KOPT-K1 (cell line): ENCODE measurements around the gene GCNT1.
"Not testable (repeated sequence)": the region's sequence is repeated elsewhere in the genome, so short reads cannot be mapped to it uniquely, and the experiment has no call there.

Experiments
- H3K27ac ChIP-seq: fragments of 200-600 bp; sonication (generic); 2 replicates; pipeline ENCODE4 v1.5.1; 2016; ENCODE audit warnings: antibody characterized with exemption, mild to moderate bottlenecking, low read depth, low read length; ENCODE audit not compliant: poor library complexity, severe bottlenecking
- H3K36me3 ChIP-seq: fragments of 200-600 bp; sonication (generic); 2 replicates; pipeline ENCODE4 v1.5.1; 2017; ENCODE audit warnings: antibody characterized with exemption, mild to moderate bottlenecking, low read length, moderate library complexity; ENCODE audit not compliant: insufficient read depth
- H3K9me3 ChIP-seq: fragments of 200-600 bp; sonication (generic); 2 replicates; pipeline ENCODE4 v1.5.1; 2017; ENCODE audit warnings: antibody characterized with exemption, low read length, mild to moderate bottlenecking; ENCODE audit not compliant: insufficient read depth, poor library complexity, severe bottlenecking

Gene GCNT1

GRCh38 chr9:76459694-76460635, 983 bp downstream of the GCNT1 start:
- Histone ChIP-seq H3K36me3 (no peaks in the 10 kb centered on the region), H3K27ac (peak overlapping the region; percentile 70), H3K9me3 (no peaks in the 10 kb centered on the region)

GRCh38 chr9:76462126-76462525, 3.1 kb downstream of the GCNT1 start:
- Histone ChIP-seq H3K36me3 (no peaks in the 10 kb centered on the region), H3K9me3 (no peaks in the 10 kb centered on the region), H3K27ac (no peak overlapping the region)

- Histone ChIP-seq H3K9me3 (no peaks in the 10 kb centered on the region), H3K36me3 (no peaks in the 10 kb centered on the region), H3K27ac (no peak overlapping the region)
Measured at GRCh38 chr9:76463211-76463610, 4.2 kb downstream of the GCNT1 start.

GRCh38 chr9:76464706-76465105, 5.7 kb downstream of the GCNT1 start:
- H3K9me3 ChIP-seq: no peaks in the 10 kb centered on the region
- H3K27ac ChIP-seq: no peak overlapping the region
- no peaks in the 10 kb centered on the region for H3K36me3 ChIP-seq

- Histone ChIP-seq H3K27ac (no peak overlapping the region), H3K9me3 (no peaks in the 10 kb centered on the region), H3K36me3 (no peaks in the 10 kb centered on the region)
Measured at GRCh38 chr9:76465442-76466298, 6.7 kb downstream of the GCNT1 start.

- no peak overlapping the region for H3K27ac ChIP-seq
- H3K9me3 ChIP-seq: no peaks in the 10 kb centered on the region
- no peaks in the 10 kb centered on the region for H3K36me3 ChIP-seq
Measured at GRCh38 chr9:76466299-76466605, 7.3 kb downstream of the GCNT1 start.

- Histone ChIP-seq H3K9me3 (peaks cover 11% of the 10 kb centered on the region), H3K27ac (no peak overlapping the region), H3K36me3 (peaks cover 3% of the 10 kb centered on the region; the same call in 1 of the 2 replicates)
Measured at GRCh38 chr9:76474419-76474818, 15.4 kb downstream of the GCNT1 start.

- peaks cover 11% of the 10 kb centered on the region for H3K9me3 ChIP-seq
- peaks cover 3% of the 10 kb centered on the region; the same call in 1 of the 2 replicates for H3K36me3 ChIP-seq
- no peak overlapping the region for H3K27ac ChIP-seq
Measured at GRCh38 chr9:76475686-76476085, 16.7 kb downstream of the GCNT1 start.

- peaks cover 11% of the 10 kb centered on the region for H3K9me3 ChIP-seq
- not testable (repeated sequence) for H3K36me3 ChIP-seq, H3K27ac ChIP-seq
Measured at GRCh38 chr9:76477818-76478217, 18.8 kb downstream of the GCNT1 start.

DNA sequence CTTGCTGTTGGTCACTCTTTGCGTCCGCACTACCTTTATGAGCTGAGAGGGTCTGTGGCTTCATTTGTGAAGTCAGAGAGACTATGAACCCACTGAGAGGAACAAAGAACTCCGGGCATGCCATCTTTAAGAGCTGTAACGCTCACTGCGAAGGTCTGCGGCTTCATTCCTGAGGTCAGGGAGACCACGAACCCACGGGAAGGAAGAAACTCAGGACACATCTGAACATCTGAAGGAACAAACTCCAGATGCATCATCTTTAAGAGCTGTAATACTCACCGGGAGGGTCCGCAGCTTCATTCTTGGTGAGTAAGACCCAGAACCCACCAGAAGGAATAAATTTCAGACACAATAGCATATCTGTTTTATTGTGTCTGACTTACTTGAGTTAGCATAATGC, 19.2 kb downstream of the GCNT1 start:
- Histone ChIP-seq H3K27ac (no peak overlapping the region), H3K9me3 (peaks cover 11% of the 10 kb centered on the region), H3K36me3 (peaks cover 3% of the 10 kb centered on the region; the same call in 1 of the 2 replicates)

DNA sequence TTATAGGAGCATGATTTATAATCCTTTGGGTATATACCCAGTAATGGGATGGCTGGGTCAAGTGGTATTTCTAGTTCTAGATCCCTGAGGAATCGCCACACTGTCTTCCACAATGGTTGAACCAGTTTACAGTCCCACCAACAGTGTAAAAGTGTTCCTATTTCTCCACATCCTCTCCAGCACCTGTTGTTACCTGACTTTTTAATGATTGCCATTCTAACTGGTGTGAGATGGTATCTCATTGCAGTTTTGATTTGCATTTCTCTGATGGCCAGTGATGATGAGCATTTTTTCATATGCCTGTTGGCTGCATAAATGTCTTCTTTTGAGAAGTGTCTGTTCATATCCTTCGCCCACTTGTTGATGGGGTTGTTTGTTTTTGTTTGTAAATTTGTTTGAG, 20.4 kb downstream of the GCNT1 start:
- H3K36me3 ChIP-seq, H3K27ac ChIP-seq: not testable (repeated sequence)
- peaks cover 11% of the 10 kb centered on the region for H3K9me3 ChIP-seq

GRCh38 chr9:76486151-76486550, 27.2 kb downstream of the GCNT1 start:
- Histone ChIP-seq H3K9me3 (no peaks in the 10 kb centered on the region), H3K36me3 (no peaks in the 10 kb centered on the region), H3K27ac (no peak overlapping the region)

DNA sequence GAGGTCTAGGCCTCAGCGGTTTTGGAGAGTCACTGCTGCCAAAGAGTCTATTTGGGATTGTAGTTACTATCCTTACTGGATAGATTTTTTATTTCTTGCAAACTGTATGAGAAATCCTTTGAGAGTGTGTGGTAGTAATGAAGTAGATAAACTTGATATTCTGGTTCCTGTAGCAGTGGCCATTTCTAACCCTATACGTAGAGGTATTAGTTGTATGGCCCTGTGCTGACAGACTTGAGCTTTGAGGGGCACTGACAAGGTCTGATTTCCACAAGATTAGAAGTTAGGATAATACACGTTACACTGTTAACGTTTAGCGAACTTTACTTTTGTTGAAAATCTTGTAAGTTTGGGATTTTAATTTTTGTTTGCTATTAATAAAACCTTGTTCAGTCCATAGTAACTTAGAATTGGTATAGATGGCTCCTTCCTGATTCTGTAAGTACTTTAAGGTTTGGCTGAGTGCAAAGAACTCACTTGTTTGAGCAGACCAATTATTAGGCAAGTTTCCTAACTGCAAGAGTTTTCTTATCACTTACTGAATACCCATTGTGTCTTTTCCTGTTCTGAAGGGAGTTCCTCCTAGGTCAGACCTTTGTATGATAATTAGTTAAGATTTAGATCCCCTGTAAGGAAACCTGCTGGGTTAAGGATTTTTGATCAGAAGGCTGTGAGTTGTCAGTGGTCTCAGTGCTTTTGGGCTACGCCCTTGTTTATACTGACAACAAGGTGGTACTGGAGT, 31.4 kb downstream of the GCNT1 start:
- H3K27ac ChIP-seq: no peak overlapping the region
- no peaks in the 10 kb centered on the region for H3K9me3 ChIP-seq
- H3K36me3 ChIP-seq: no peaks in the 10 kb centered on the region

DNA sequence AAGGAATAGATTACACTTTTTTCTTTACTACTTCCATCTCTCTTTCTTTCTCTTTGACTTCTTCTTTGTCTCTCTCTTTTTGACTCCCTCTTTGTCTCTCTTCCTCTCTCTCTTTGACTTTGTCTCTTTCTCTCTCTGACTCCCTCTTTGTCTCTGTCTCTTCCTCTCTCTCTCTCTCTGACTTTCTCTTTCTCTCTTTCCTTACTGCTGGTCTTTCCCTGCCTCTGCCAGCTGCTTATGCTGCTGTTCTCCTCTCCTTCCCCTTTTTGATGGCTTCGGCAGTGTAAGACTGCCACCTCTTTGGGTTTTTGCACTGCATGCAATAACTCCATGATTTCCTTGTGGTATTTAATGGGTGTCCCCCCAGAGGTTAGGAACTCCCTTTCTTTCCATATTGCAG, 32.1 kb downstream of the GCNT1 start:
- not testable (repeated sequence) for H3K36me3 ChIP-seq

DNA sequence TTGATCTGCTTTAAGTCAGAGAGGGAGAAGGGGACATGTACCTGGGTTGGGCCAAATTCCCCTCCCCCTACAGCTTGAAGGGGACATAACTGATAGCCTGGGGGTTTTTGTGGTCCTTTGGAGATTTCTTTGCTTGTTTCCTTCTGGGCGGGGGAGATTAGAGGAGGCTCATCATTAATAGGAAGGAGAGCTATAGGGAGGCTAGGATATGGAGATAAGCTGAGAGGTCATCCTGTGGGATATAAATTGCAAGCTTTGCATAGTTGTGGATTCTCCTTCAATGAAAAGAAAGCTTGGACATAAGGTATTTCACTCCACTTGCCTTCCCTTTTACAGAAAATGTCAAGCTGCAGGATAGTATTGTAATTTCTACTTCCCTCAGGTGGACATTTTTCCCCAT, 34.5 kb downstream of the GCNT1 start:
- not testable (repeated sequence) for H3K27ac ChIP-seq, H3K36me3 ChIP-seq

More for the DNA sequence above, 32.1 kb downstream of the GCNT1 start:
- not testable (repeated sequence) for H3K27ac ChIP-seq, H3K9me3 ChIP-seq

More for the DNA sequence above, 34.5 kb downstream of the GCNT1 start:
- not testable (repeated sequence) for H3K9me3 ChIP-seq
